Measurements from ENCODE around the gene FANCC.
"Not testable (repeated sequence)": the region's sequence is repeated elsewhere in the genome, so short reads cannot be mapped to it uniquely, and the experiment has no call there.

Gene FANCC

DNA sequence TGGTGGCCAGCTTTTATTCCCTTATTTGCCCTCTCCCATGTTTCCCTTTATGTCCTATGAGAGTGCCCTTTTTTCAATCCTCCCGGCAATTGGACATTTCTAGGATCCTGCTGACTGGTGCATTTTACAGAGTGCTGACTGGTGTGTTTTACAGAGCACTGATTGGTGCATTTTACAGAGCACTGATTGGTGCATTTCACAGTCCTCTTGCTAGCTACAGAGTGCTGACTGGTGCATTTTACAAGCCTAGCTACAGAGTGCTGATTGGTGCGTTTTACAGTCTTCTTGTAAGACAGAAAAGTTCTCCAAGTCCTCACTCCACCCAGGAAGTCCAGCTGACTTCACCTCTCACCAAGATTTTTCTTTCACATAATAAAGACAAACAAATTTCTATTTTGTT lies 15.4 kb upstream of the FANCC start:
- no peak overlapping the region for H3K4me3 ChIP-seq (ENCODE audit: control insufficient read depth, low read depth, low read length)
- TF ChIP-seq, protein P1, sequence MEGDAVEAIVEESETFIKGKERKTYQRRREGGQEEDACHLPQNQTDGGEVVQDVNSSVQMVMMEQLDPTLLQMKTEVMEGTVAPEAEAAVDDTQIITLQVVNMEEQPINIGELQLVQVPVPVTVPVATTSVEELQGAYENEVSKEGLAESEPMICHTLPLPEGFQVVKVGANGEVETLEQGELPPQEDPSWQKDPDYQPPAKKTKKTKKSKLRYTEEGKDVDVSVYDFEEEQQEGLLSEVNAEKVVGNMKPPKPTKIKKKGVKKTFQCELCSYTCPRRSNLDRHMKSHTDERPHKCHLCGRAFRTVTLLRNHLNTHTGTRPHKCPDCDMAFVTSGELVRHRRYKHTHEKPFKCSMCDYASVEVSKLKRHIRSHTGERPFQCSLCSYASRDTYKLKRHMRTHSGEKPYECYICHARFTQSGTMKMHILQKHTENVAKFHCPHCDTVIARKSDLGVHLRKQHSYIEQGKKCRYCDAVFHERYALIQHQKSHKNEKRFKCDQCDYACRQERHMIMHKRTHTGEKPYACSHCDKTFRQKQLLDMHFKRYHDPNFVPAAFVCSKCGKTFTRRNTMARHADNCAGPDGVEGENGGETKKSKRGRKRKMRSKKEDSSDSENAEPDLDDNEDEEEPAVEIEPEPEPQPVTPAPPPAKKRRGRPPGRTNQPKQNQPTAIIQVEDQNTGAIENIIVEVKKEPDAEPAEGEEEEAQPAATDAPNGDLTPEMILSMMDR (IDR thresholded peaks at IDR 0.05; ENCODE audit: control insufficient read depth, insufficient read depth, low read depth, low read length, missing control alignments), result no peak
- DNase-seq (ENCODE audit: low read depth), result no peak

- H3K4me3 ChIP-seq (ENCODE audit: control insufficient read depth, low read depth, low read length), result no peak overlapping the region
- TF ChIP-seq, protein P1 (IDR thresholded peaks at IDR 0.05; ENCODE audit: control insufficient read depth, insufficient read depth, low read depth, low read length, missing control alignments), result no peak
- no peak for DNase-seq (ENCODE audit: low read depth)
Observed at GRCh38 chr9:95330720-95331404, 13.4 kb upstream of the FANCC start.

- not testable (repeated sequence) for H3K4me3 ChIP-seq (ENCODE audit: control insufficient read depth, low read depth, low read length); DNase-seq (ENCODE audit: low read depth)
Observed at GRCh38 chr9:95329061-95329460, 11.6 kb upstream of the FANCC start.

- no peak for DNase-seq (ENCODE audit: low read depth)
- H3K4me3 ChIP-seq (ENCODE audit: control insufficient read depth, low read depth, low read length), result no peak overlapping the region
- TF ChIP-seq, protein P1 (IDR thresholded peaks at IDR 0.05; ENCODE audit: control insufficient read depth, insufficient read depth, low read depth, low read length, missing control alignments), result no peak
Observed at GRCh38 chr9:95327239-95327865, 9.8 kb upstream of the FANCC start.

DNA sequence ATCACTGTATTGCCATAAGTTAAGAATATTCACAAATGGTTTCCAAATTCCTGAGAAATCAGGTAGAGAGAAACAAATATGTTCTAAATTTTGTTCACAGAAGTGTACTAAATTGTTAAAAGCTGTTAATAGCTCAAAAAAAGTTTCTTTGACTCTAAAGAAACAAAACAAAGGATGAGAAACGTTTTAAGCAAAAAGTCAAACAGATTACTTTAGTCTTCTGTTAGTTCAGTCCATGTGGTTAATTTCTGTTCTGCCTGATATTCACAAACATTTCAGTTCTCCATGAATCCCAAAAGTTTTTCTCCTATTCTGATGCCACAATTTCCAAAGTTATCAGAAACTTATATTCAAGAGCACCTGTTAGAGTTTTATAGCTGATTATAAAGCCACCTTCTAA lies 7.7 kb upstream of the FANCC start:
- no peak overlapping the region for H3K4me3 ChIP-seq (ENCODE audit: control insufficient read depth, low read depth, low read length)
- no peak for DNase-seq (ENCODE audit: low read depth)
- TF ChIP-seq, protein P1 (IDR thresholded peaks at IDR 0.05; ENCODE audit: control insufficient read depth, insufficient read depth, low read depth, low read length, missing control alignments), result no peak

DNA sequence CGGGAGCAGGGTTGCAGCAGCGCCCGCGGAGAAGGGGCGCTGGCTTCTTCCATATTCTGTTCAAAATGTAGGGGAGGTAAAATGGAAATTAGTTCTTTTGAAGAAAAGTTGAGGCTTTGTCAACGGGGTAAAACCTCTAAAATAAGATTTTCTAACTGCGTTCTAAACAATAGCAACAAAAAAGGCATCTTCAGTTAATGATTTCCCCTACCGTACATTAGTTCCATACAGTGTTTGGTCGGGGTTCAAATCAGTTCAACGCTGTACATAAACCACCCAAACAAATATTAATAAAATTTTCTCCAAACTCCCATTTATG lies 343 bp upstream of the FANCC start:
- TF ChIP-seq, protein P1 (IDR thresholded peaks at IDR 0.05; ENCODE audit: control insufficient read depth, insufficient read depth, low read depth, low read length, missing control alignments), result no peak
- no peak for DNase-seq (ENCODE audit: low read depth)
- H3K4me3 ChIP-seq (ENCODE audit: control insufficient read depth, low read depth, low read length), result peak overlapping the region; percentile 89

DNA sequence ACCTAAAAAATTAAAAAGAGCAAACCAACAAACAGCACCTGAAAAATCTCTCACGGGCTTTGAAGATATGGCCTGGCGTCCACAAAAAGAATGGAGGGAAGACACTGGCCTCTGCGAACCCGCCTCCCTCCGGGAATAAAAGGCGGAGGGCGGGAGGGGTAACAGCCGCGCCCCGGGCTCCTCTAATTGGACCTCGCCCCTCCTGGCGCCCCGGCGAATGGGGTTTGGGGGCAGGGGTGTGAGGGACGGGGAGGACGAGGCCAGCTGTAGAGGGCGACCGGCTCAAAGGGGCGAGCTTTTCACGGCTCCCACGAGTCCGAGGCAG lies 753 bp downstream of the FANCC start:
- H3K4me3 ChIP-seq (ENCODE audit: control insufficient read depth, low read depth, low read length), result peak overlapping the region; percentile 89
- TF ChIP-seq, protein P1 (IDR thresholded peaks at IDR 0.05; ENCODE audit: control insufficient read depth, insufficient read depth, low read depth, low read length, missing control alignments), result no peak
- no peak for DNase-seq (ENCODE audit: low read depth)
